ENCODE measurements around the gene XCL1. TPM values are rescaled to one million over a fixed set of nuclear protein-coding genes. Genes with fewer than 3 reads are reported as not detected.

XCL1 gene
- total RNA-seq, 1 experiment from 2014 or later = not detected

DNA sequence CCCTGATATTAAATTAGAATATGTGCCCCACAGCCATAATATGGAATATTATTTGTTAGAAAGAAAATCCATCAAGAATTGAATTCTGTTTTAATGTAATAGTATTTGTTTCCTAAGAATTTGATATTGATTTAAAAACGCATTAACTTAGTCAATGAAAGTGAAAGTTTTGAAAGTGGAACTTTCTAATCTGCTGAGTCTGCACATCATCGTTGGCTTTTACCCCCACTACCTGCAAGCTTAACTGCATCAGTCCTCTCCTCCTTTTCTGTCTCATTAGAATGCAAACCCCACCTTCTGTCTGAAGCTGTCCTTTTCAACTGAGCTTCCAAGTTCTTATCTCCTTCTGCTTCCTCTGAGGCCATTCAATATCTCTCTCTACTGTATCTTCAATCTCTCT is 42.5 kb downstream of the XCL1 start:
- no TSS peak for BruUV-seq (replicated peaks)
- ChIA-PET CTCF (no interaction called here), POLR2A (no interaction called here)
- Histone ChIP-seq H3K9me3 (ENCODE audit: control insufficient read depth, insufficient read depth, low read depth, low read length) (no peaks in the 10 kb centered on the region), H3K36me3 (ENCODE audit: control insufficient read depth, insufficient read depth, low read length) (no peaks in the 10 kb centered on the region), H3K27ac (ENCODE audit: low read length) (no peak overlapping the region), H3K4me3 (ENCODE audit: low read depth in 2 of 2, low read length in 2 of 2) (no peak overlapping the region), H3K4me1 (ENCODE audit: control insufficient read depth, insufficient read depth, low read length) (no peaks in the 10 kb centered on the region), H3K27me3 (ENCODE audit: control insufficient read depth, insufficient read depth, low read length) (no peaks in the 10 kb centered on the region)
- ATAC-seq (no peak), DNase-seq (ENCODE audit: low read depth, low spot score) (no peak)
- intact Hi-C loops (cut with micrococcal nuclease; ENCODE audit: unreplicated experiment) = no loop called here
- TF ChIP-seq REST (IDR thresholded peaks at IDR 0.05; ENCODE audit: insufficient read depth in 1 of 2, low read depth in 2 of 2, low read length in 1 of 2) = no peak
- TF ChIP-seq POLR2AphosphoS5 (IDR thresholded peaks at IDR 0.05; ENCODE audit: low read depth, low read length) = no peak
- TF ChIP-seq, protein P1, sequence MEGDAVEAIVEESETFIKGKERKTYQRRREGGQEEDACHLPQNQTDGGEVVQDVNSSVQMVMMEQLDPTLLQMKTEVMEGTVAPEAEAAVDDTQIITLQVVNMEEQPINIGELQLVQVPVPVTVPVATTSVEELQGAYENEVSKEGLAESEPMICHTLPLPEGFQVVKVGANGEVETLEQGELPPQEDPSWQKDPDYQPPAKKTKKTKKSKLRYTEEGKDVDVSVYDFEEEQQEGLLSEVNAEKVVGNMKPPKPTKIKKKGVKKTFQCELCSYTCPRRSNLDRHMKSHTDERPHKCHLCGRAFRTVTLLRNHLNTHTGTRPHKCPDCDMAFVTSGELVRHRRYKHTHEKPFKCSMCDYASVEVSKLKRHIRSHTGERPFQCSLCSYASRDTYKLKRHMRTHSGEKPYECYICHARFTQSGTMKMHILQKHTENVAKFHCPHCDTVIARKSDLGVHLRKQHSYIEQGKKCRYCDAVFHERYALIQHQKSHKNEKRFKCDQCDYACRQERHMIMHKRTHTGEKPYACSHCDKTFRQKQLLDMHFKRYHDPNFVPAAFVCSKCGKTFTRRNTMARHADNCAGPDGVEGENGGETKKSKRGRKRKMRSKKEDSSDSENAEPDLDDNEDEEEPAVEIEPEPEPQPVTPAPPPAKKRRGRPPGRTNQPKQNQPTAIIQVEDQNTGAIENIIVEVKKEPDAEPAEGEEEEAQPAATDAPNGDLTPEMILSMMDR (IDR thresholded peaks at IDR 0.05) = no peak
- TF ChIP-seq SIN3A (IDR thresholded peaks at IDR 0.05; ENCODE audit: borderline replicate concordance, insufficient read depth, low read depth, low read length) = no peak
- no peak for TF ChIP-seq TCF7L2 (IDR thresholded peaks at IDR 0.05; ENCODE audit: low read depth, low read length)
- in situ Hi-C loops (cut with HindIII; ENCODE audit: low pct_unique_long_range_greater_than_20kb, low sequenced_read_pairs) = no loop called here

DNA sequence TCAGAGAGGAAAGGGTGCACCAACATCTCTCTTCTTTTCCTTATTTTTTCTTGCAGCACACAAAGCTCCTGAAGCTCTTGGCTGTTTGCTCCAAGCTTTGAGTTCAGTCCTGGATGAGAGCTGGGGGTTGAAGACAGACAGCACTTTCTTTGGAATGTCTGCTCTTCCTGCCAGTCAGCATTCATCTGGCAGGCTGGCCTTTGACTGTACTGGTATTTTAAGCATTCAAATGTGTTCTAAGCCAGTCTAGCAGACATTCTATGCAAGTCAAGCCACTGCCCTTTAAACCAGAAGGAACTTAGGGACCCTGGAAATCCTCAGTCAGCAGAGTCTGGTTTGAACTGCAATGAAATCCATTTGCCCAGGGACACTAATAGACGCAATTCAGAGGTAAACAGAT is 45.0 kb downstream of the XCL1 start:
- no peak overlapping the region for H3K4me3 ChIP-seq (ENCODE audit: low read depth in 2 of 2, low read length in 2 of 2)
- no peaks in the 10 kb centered on the region for H3K27me3 ChIP-seq (ENCODE audit: control insufficient read depth, insufficient read depth, low read length)
- intact Hi-C loops (cut with micrococcal nuclease; ENCODE audit: unreplicated experiment) (no loop called here), in situ Hi-C loops (cut with HindIII; ENCODE audit: low pct_unique_long_range_greater_than_20kb, low sequenced_read_pairs) (no loop called here)
- no peak for DNase-seq (ENCODE audit: low read depth, low spot score)
- no TSS peak for BruUV-seq (replicated peaks)
- H3K4me1 ChIP-seq (ENCODE audit: control insufficient read depth, insufficient read depth, low read length) = no peaks in the 10 kb centered on the region
- H3K9me3 ChIP-seq (ENCODE audit: control insufficient read depth, insufficient read depth, low read depth, low read length) = no peaks in the 10 kb centered on the region
- no peak for ATAC-seq
- CTCF ChIA-PET = no interaction called here
- no peaks in the 10 kb centered on the region for H3K36me3 ChIP-seq (ENCODE audit: control insufficient read depth, insufficient read depth, low read length)
- no peak overlapping the region for H3K27ac ChIP-seq (ENCODE audit: low read length)
- POLR2A ChIA-PET = no interaction called here
- TF ChIP-seq REST (IDR thresholded peaks at IDR 0.05; ENCODE audit: insufficient read depth in 1 of 2, low read depth in 2 of 2, low read length in 1 of 2) = no peak
- no peak for TF ChIP-seq POLR2AphosphoS5 (IDR thresholded peaks at IDR 0.05; ENCODE audit: low read depth, low read length)
- TF ChIP-seq SIN3A (IDR thresholded peaks at IDR 0.05; ENCODE audit: borderline replicate concordance, insufficient read depth, low read depth, low read length) = no peak
- TF ChIP-seq TCF7L2 (IDR thresholded peaks at IDR 0.05; ENCODE audit: low read depth, low read length) = no peak
- TF ChIP-seq, protein P1 (IDR thresholded peaks at IDR 0.05) = no peak
